Liver (tissue), 9 donors: Measurements from ENCODE around the gene XYLT1. TPM values are rescaled to one million over a fixed set of nuclear protein-coding genes. Genes with fewer than 3 reads are reported as not detected.

Source experiments
- DNase-seq: peaks from one replicate; pipeline ENCODE4 v3.0.0-alpha.2; 2017; ENCODE audit warnings: low spot score
- H3K27ac ChIP-seq, 2 donors: one replicate each; pipeline ENCODE4 v1.7.0; 2013; ENCODE audit warnings: inconsistent platforms in 2 of 2, low read length in 2 of 2, control low read depth in 1 of 2, low read depth in 1 of 2, mild to moderate bottlenecking in 1 of 2
- H3K27me3 ChIP-seq, 4 donors: one replicate each; pipeline versions ENCODE4 v1.6.1 to v1.7.0; 2013; ENCODE audit warnings: low read length in 3 of 4, inconsistent platforms in 1 of 4, mild to moderate bottlenecking in 1 of 4, moderate library complexity in 1 of 4; ENCODE audit not compliant: control insufficient read depth in 4 of 4, insufficient read depth in 4 of 4
- H3K36me3 ChIP-seq, 4 donors: one replicate each; pipeline versions ENCODE4 v1.6.1 to v1.7.0; 2013; ENCODE audit warnings: low read length in 3 of 4, mild to moderate bottlenecking in 3 of 4, low read depth in 1 of 4, moderate library complexity in 1 of 4; ENCODE audit not compliant: control insufficient read depth in 4 of 4, insufficient read depth in 3 of 4
- H3K4me1 ChIP-seq, 4 donors: one replicate each; pipeline versions ENCODE4 v1.6.1 to v1.7.0; 2013; ENCODE audit warnings: low read length in 3 of 4, mild to moderate bottlenecking in 3 of 4, moderate library complexity in 1 of 4; ENCODE audit not compliant: control insufficient read depth in 4 of 4, insufficient read depth in 4 of 4
- H3K4me3 ChIP-seq, 3 donors: one replicate each; pipeline versions ENCODE4 v1.6.1 to v1.7.0; 2013; ENCODE audit warnings: low read length in 3 of 3, control low read depth in 1 of 3, low read depth in 1 of 3, mild to moderate bottlenecking in 1 of 3
- H3K9ac ChIP-seq, 2 donors: one replicate each; pipeline ENCODE4 v1.7.0; 2013; ENCODE audit warnings: low read length in 2 of 2, mild to moderate bottlenecking in 2 of 2, moderate library complexity in 2 of 2, control low read depth in 1 of 2, low read depth in 1 of 2
- H3K9me3 ChIP-seq, 4 donors: one replicate each; pipeline versions ENCODE4 v1.6.1 to v1.7.0; 2013; ENCODE audit warnings: low read length in 3 of 4; ENCODE audit not compliant: control insufficient read depth in 4 of 4
- ATF3 ChIP-seq: IDR thresholded peaks from 2 replicates; pipeline ENCODE4 v1.6.1; 2016; ENCODE audit warnings: antibody characterized with exemption
- CTCF ChIP-seq: fragments of 150-350 bp; IDR thresholded peaks from 2 replicates; pipeline ENCODE4 v1.5.1; 2017; ENCODE audit warnings: improper control_type of control experiment, low read depth, low read length; ENCODE audit not compliant: missing input control
- EGR1 ChIP-seq, 2 donors: IDR thresholded peaks; 2 replicates each; pipeline ENCODE4 v1.6.1; 2016 to 2018; ENCODE audit warnings: antibody characterized with exemption in 2 of 2, low read depth in 2 of 2
- FOXA1 ChIP-seq: IDR thresholded peaks from 2 replicates; pipeline ENCODE4 v1.6.1; 2016; ENCODE audit warnings: antibody characterized with exemption
- FOXA2 ChIP-seq: IDR thresholded peaks from 2 replicates; pipeline ENCODE4 v1.6.1; 2016; ENCODE audit warnings: antibody characterized with exemption
- GABPA ChIP-seq, 2 donors: IDR thresholded peaks in 1 of 2; conservative IDR thresholded peaks in 1 of 2; 2 replicates each; pipeline ENCODE4 v1.6.1; 2016; ENCODE audit warnings: antibody characterized with exemption in 2 of 2, mild to moderate bottlenecking in 1 of 2, moderate library complexity in 1 of 2
- HNF4A ChIP-seq, 2 donors: conservative IDR thresholded peaks; 2 replicates each; pipeline ENCODE4 v1.6.1; 2016; ENCODE audit warnings: antibody characterized with exemption in 2 of 2, mild to moderate bottlenecking in 2 of 2
- HNF4G ChIP-seq: IDR thresholded peaks from 2 replicates; pipeline ENCODE4 v1.6.1; 2016; ENCODE audit warnings: antibody characterized with exemption
- JUND ChIP-seq, 2 donors: IDR thresholded peaks; 2 replicates each; pipeline ENCODE4 v1.6.1; 2016; ENCODE audit warnings: antibody characterized with exemption in 2 of 2
- MAX ChIP-seq: IDR thresholded peaks from 2 replicates; pipeline ENCODE4 v1.6.1; 2016; ENCODE audit warnings: antibody characterized with exemption
- NR2F2 ChIP-seq: IDR thresholded peaks from 2 replicates; pipeline ENCODE4 v1.6.1; 2016; ENCODE audit warnings: antibody characterized with exemption
- RAD21 ChIP-seq, 2 donors: IDR thresholded peaks; 2 replicates each; pipeline ENCODE4 v1.6.1; 2016; ENCODE audit warnings: antibody characterized with exemption in 2 of 2, mild to moderate bottlenecking in 2 of 2
- REST ChIP-seq: IDR thresholded peaks from 2 replicates; pipeline ENCODE4 v1.6.1; 2016; ENCODE audit warnings: antibody characterized with exemption, mild to moderate bottlenecking
- RXRA ChIP-seq, 2 donors: IDR thresholded peaks; 2 replicates each; pipeline ENCODE4 v1.6.1; 2017 to 2018; ENCODE audit warnings: antibody characterized with exemption in 2 of 2, mild to moderate bottlenecking in 1 of 2
- SP1 ChIP-seq: IDR thresholded peaks from 2 replicates; pipeline ENCODE4 v1.6.1; 2018; ENCODE audit warnings: antibody characterized with exemption, mild to moderate bottlenecking
- TAF1 ChIP-seq: conservative IDR thresholded peaks from 2 replicates; pipeline ENCODE4 v1.6.1; 2016; ENCODE audit warnings: antibody characterized with exemption, mild to moderate bottlenecking
- YY1 ChIP-seq: IDR thresholded peaks from 2 replicates; pipeline ENCODE4 v1.6.1; 2016; ENCODE audit warnings: antibody characterized with exemption, mild to moderate bottlenecking
- ZBTB33 ChIP-seq: IDR thresholded peaks from 2 replicates; pipeline ENCODE4 v1.6.1; 2016; ENCODE audit warnings: antibody characterized with exemption
- WGBS: extraction: QIAGEN DNeasy Blood & Tissue Kit; methylation state at CpG from one replicate; pipeline ENCODE4 v1.1.7; 2013; 5-methylcytosine and 5-hydroxymethylcytosine counted together
- polyA plus RNA-seq, 2 donors: library from polyadenylated mRNA; stranded (reverse) in 1 of 2; unstranded in 1 of 2; fragments of 200-250 nt in 1 of 2; fragments of >200 nt in 1 of 2; fragmentation: Nextera tagmentation in 1 of 2; extraction: Ambion mirVana in 1 of 2; gene quantifications; one replicate each; pipeline versions ENCODE4 v1.2.1 to v1.2.3, GENCODE V29; 2013 to 2015
- total RNA-seq, 2 donors: library from RNA; depleted of rRNA; stranded (reverse); fragments of >200 nt; gene quantifications; one replicate each; pipeline ENCODE4 v1.2.3, GENCODE V29; 2014
- donor health status: healthy.
- donor health status: healthy.
- donor health status: healthy.
- donor health status: healthy.
- donor health status: healthy.

The XYLT1 gene
- total and polyA plus RNA-seq, 4 donors, result 0.25 to 2.3 (median 0.53) TPM

GRCh38 chr16:17289050-17289449, 181.7 kb downstream of the XYLT1 start:
- Histone ChIP-seq H3K9me3 (peaks cover 0 to 3% (median 0%) of the 10 kb centered on the region in 4 donors), H3K27me3 (peaks cover 0 to 3% (median 0%) of the 10 kb centered on the region in 4 donors), H3K27ac (no peak overlapping the region), H3K9ac (no peak overlapping the region), H3K4me1 (no peaks in the 10 kb centered on the region), H3K4me3 (no peak overlapping the region), H3K36me3 (no peaks in the 10 kb centered on the region)
- 89% methylated on average over 4 of the region's 4 CpGs for WGBS
- no peak for DNase-seq
- no peak for TF ChIP-seq EGR1 (IDR thresholded peaks at IDR 0.05; ENCODE audit: low read depth in 2 of 2)
- TF ChIP-seq HNF4G, result no peak
- no peak for TF ChIP-seq CTCF
- no peak for TF ChIP-seq RAD21 (IDR thresholded peaks at IDR 0.05)
- no peak for TF ChIP-seq TAF1
- no peak for TF ChIP-seq ZBTB33
- TF ChIP-seq FOXA1, result no peak
- no peak for TF ChIP-seq SP1
- no peak for TF ChIP-seq HNF4A (conservative IDR thresholded peaks at IDR 0.05)
- no peak for TF ChIP-seq ATF3
- no peak for TF ChIP-seq JUND (IDR thresholded peaks at IDR 0.05)
- TF ChIP-seq RXRA (IDR thresholded peaks at IDR 0.05), result no peak
- TF ChIP-seq FOXA2, result no peak
- TF ChIP-seq GABPA (IDR thresholded peaks at IDR 0.05 in 1 of 2, conservative IDR thresholded peaks at IDR 0.05 in 1 of 2), result no peak
- no peak for TF ChIP-seq YY1
- no peak for TF ChIP-seq MAX
- TF ChIP-seq REST, result no peak
- no peak for TF ChIP-seq NR2F2
